BE2C (cell line): Measurements from ENCODE around the gene PCA3.

ENCODE experiments used
- DNase-seq: peaks from one replicate; pipeline ENCODE4 v3.0.0-alpha.2; 2020
- H3K27me3 ChIP-seq: fragments of 250-450 bp; sonication (Bioruptor Pico); 2 replicates; pipeline ENCODE4 v1.5.1; 2020; ENCODE audit warnings: mild to moderate bottlenecking
- H3K36me3 ChIP-seq: fragments of 250-450 bp; sonication (Bioruptor Pico); 2 replicates; pipeline ENCODE4 v1.5.1; 2020; ENCODE audit warnings: mild to moderate bottlenecking
- H3K4me1 ChIP-seq: fragments of 250-450 bp; sonication (Bioruptor Pico); 2 replicates; pipeline ENCODE4 v1.5.1; 2020
- H3K4me3 ChIP-seq: 2 replicates; pipeline ENCODE4 v1.5.1; 2011; ENCODE audit warnings: low read depth, low read length
- H3K9me3 ChIP-seq: fragments of 250-450 bp; sonication (Bioruptor Pico); 2 replicates; pipeline ENCODE4 v1.5.1; 2020
- TF ChIP-seq, protein P1 (sequence below): IDR thresholded peaks from 2 replicates; pipeline ENCODE4 v1.5.1; 2012; ENCODE audit warnings: mild to moderate bottlenecking, low read depth, low read length

Gene PCA3

DNA sequence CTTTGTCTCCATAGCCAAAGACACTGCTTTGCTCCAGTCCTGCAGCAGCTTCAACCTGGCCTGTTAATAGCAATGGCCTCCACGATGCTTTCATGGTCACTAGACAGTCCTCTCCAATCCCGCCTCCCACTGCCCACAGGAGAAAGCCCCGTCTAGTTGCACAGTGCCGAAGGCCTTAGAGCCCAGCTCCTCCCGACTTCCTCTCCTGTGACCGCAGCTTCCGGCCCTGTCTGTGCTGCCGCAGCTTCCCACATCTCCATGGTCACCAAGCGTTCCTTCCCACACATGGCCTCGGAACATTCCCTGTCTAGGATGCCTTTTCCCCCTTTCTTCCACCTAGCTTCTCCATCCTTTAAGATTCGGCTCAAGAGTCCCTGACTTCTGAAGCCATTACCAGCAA lies 23.4 kb downstream of the PCA3 start:
- Histone ChIP-seq H3K4me3 (no peak overlapping the region), H3K9me3 (no peaks in the 10 kb centered on the region), H3K4me1 (peaks cover 22% of the 10 kb centered on the region), H3K36me3 (no peaks in the 10 kb centered on the region), H3K27me3 (no peaks in the 10 kb centered on the region)
- TF ChIP-seq, protein P1, sequence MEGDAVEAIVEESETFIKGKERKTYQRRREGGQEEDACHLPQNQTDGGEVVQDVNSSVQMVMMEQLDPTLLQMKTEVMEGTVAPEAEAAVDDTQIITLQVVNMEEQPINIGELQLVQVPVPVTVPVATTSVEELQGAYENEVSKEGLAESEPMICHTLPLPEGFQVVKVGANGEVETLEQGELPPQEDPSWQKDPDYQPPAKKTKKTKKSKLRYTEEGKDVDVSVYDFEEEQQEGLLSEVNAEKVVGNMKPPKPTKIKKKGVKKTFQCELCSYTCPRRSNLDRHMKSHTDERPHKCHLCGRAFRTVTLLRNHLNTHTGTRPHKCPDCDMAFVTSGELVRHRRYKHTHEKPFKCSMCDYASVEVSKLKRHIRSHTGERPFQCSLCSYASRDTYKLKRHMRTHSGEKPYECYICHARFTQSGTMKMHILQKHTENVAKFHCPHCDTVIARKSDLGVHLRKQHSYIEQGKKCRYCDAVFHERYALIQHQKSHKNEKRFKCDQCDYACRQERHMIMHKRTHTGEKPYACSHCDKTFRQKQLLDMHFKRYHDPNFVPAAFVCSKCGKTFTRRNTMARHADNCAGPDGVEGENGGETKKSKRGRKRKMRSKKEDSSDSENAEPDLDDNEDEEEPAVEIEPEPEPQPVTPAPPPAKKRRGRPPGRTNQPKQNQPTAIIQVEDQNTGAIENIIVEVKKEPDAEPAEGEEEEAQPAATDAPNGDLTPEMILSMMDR = no peak
- no peak for DNase-seq

DNA sequence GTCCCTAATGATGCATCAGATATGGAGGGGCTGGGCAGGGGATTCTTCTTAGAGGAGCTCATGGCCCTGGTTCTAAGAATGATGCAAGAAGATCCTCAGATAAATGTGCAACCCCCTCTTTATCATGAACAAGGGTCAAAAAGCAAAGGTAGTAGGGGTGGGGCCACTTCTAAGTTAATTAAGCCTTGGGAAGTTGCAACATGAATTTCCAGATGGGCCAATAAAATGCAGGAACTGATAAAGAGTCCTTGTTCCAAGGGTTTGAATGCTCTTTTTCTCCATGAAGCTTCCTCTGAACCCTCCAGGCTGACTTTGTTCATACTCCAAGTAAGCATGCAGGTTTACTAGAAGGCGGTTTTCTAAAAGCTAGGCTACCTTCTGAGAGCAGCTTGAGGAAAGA lies 25.6 kb downstream of the PCA3 start:
- Histone ChIP-seq H3K4me1 (peaks cover 22% of the 10 kb centered on the region), H3K9me3 (no peaks in the 10 kb centered on the region), H3K27me3 (no peaks in the 10 kb centered on the region), H3K36me3 (no peaks in the 10 kb centered on the region), H3K4me3 (no peak overlapping the region)
- no peak for DNase-seq
- TF ChIP-seq, protein P1 = no peak

DNA sequence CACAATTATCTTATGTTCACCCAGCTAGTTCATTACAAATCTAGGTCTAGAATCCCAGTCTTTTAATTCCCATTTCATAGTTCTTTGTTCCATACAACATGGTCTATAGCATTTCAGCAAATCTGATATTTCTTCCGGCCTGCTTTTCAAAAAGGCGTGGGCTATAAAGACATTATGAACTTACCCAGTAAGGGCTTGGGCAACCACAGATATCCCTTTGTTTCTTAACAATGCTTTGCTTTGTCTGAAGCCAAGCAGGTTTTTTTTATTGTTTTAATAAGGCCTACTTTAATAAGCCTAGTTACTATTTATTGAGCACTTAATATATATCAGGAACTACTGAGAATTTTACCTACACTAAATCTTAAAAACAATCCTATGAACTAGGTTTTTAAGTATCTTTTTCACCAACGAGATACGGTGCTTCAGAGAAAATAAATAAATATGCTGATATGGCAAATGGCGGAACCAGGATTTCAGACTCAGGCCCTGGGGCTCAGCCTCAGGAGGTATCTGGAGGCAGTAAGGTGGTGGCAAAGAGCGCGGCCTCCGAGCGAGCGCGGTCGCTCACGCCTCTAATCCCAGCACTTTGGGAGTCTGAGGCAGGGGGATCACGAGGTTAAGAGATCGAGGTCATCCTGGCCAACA lies 29.7 kb downstream of the PCA3 start:
- Histone ChIP-seq H3K9me3 (no peaks in the 10 kb centered on the region), H3K4me1 (peaks cover 17% of the 10 kb centered on the region; the same call in 1 of the 2 replicates), H3K36me3 (no peaks in the 10 kb centered on the region; the same call in 1 of the 2 replicates), H3K4me3 (no peak overlapping the region), H3K27me3 (no peaks in the 10 kb centered on the region)
- DNase-seq = no peak
- TF ChIP-seq, protein P1 = no peak

DNA sequence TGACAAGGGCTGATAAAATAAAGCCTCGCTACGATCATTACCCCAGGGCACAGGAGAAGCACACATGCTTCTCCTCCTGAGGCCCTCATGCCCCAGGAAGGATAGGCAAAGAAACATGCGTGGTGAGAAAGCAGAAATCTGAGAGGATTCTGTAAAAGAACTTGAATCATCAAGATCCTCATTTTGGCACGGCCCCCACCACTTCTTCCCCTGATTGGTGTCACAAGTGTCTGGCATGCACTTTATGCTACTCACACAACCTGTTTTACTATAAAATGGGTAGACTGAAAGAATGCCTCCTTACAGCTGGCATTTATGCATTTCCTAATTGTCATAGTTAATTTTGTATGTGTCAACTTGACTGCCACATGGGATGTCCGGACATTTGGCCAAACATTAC lies 32.1 kb downstream of the PCA3 start:
- Histone ChIP-seq H3K4me1 (0 out of 2 replicates have a peak, but pooled peaks cover 5% of the 10 kb centered on the region), H3K9me3 (no peaks in the 10 kb centered on the region), H3K27me3 (no peaks in the 10 kb centered on the region), H3K36me3 (no peaks in the 10 kb centered on the region; the same call in 1 of the 2 replicates), H3K4me3 (no peak overlapping the region)
- no peak for DNase-seq
- TF ChIP-seq, protein P1 = no peak

DNA sequence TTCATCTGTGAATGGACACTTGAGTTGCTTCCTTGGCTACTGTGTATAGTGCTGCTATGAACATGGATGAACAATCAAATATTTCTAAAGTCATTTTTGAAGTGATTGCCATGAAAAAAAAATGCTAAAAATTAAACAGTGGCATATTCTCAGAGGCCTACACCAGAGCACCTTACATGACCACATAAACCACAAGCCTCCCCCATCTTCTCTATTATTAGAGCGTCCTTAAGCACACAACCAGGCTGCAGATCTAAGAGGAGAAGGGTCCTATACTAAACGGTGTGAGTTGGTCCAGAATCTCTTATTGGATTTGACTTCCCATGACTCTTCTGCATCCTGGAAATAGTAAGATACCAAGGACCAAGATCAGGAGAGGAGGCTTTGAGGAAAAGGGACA lies 34.3 kb downstream of the PCA3 start:
- no peaks in the 10 kb centered on the region; the same call in 1 of the 2 replicates for H3K36me3 ChIP-seq
- H3K9me3 ChIP-seq = no peaks in the 10 kb centered on the region
- TF ChIP-seq, protein P1 = no peak
- H3K4me3 ChIP-seq = no peak overlapping the region
- DNase-seq = no peak
- peaks cover 12% of the 10 kb centered on the region for H3K4me1 ChIP-seq
- H3K27me3 ChIP-seq = no peaks in the 10 kb centered on the region

DNA sequence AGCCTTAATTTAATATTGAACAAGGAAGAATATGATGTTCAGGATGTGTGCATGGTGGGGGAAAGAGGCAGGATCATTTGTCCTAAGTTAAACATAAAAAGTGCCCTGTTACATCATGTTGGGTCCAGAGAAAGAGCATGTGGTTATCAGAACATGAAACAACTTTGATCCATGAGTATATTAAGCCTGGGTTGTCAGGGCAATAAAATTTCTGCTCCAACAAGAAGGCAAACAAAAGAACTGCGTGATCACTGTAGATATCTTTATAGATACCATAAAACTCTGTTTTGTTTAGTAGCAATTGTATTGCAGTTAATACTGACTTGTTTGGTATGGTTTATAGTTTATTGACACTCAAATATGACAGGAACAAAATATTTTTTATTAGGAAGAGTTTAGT lies 35.2 kb downstream of the PCA3 start:
- H3K9me3 ChIP-seq = no peaks in the 10 kb centered on the region
- DNase-seq = no peak
- peaks cover 12% of the 10 kb centered on the region for H3K4me1 ChIP-seq
- H3K4me3 ChIP-seq = no peak overlapping the region
- TF ChIP-seq, protein P1 = no peak
- no peaks in the 10 kb centered on the region for H3K27me3 ChIP-seq
- no peaks in the 10 kb centered on the region; the same call in 1 of the 2 replicates for H3K36me3 ChIP-seq
